Measurements from ENCODE around the gene RTN4R. TPM values are rescaled to one million over a fixed set of nuclear protein-coding genes. Genes with fewer than 3 reads are reported as not detected.

RTN4R gene
- total and polyA plus RNA-seq, 2 of the 4 experiments (the other 2 are of a cell fraction) = 0.18 to 0.94 TPM

- Histone ChIP-seq H3K56ac (ENCODE audit: extremely low read depth, insufficient read depth, low read length) (no peak overlapping the region), H2AK5ac (ENCODE audit: low read depth, low read length) (no peak overlapping the region), H3K4me1 (ENCODE audit: control insufficient read depth, insufficient read depth, low read length) (no peaks in the 10 kb centered on the region), H3K36me3 (ENCODE audit: control insufficient read depth, insufficient read depth, low read length) (no peaks in the 10 kb centered on the region), H3K27ac (ENCODE audit: insufficient read depth, low read length) (no peak overlapping the region), H2BK5ac (ENCODE audit: low read depth, low read length, poor library complexity, severe bottlenecking) (no peak overlapping the region), H4K91ac (ENCODE audit: insufficient read depth, low read depth, low read length) (no peak overlapping the region), H3K14ac (replicated peaks; ENCODE audit: low read depth, low read length) (no peak overlapping the region), H3K23ac (ENCODE audit: low read depth, low read length) (no peak overlapping the region), H3K9me1 (ENCODE audit: insufficient read depth, low read length) (peaks cover 4% of the 10 kb centered on the region; the same call in 1 of the 2 replicates), H3K9me3 (ENCODE audit: control insufficient read depth, insufficient read depth, low read length) (no peaks in the 10 kb centered on the region), H3K27me3 (ENCODE audit: control insufficient read depth, insufficient read depth, low read length) (peaks cover 10% of the 10 kb centered on the region; the same call in 1 of the 2 replicates), H3K4me3 (ENCODE audit: insufficient read depth, low read depth, low read length) (no peak overlapping the region), H4K8ac (ENCODE audit: low read depth in 2 of 2, low read length in 2 of 2) (no peak overlapping the region), H2BK15ac (ENCODE audit: low read depth, low read length) (no peak overlapping the region), H3K18ac (ENCODE audit: low read depth, low read length) (no peak overlapping the region), H2AFZ (replicated peaks; ENCODE audit: low read length, poor library complexity) (peak overlapping the region; percentile 24), H2BK20ac (ENCODE audit: low read depth, low read length) (no peak overlapping the region), H3K4ac (ENCODE audit: low read depth, low read length) (no peak overlapping the region), H4K20me1 (ENCODE audit: insufficient read depth, low read length) (no peaks in the 10 kb centered on the region), H2AK9ac (replicated peaks; ENCODE audit: low read depth, low read length, poor library complexity) (no peak overlapping the region), H3K4me2 (ENCODE audit: low read depth, low read length) (no peak overlapping the region), H3K9ac (ENCODE audit: low read depth, low read length) (no peak overlapping the region), H3K79me1 (ENCODE audit: low read depth in 1 of 2, low read length in 2 of 2) (no peaks in the 10 kb centered on the region; a peak in 1 of 4 replicates), H4K5ac (ENCODE audit: low read depth, low read length) (no peak overlapping the region), H2BK120ac (ENCODE audit: low read depth, low read length) (no peak overlapping the region)
- dilution Hi-C loops (cut with HindIII; ENCODE audit: low sequenced_read_pairs, unreplicated experiment) = no loop called here
- DNase-seq (no peak), ATAC-seq (ENCODE audit: low read depth) (no peak)
- ChIA-PET POLR2A (ENCODE audit: unreplicated experiment) (no interaction called here), CTCF (no interaction called here)
- no TSS peak for BruUV-seq (replicated peaks)
- in situ Hi-C loops (cut with MboI; ENCODE audit: low sequenced_read_pairs) = no loop called here
- TF ChIP-seq RFX5 (IDR thresholded peaks at IDR 0.05; ENCODE audit: low read depth, low read length) (no peak), NFE2L2 (IDR thresholded peaks at IDR 0.05; ENCODE audit: low read depth, low read length) (no peak), MAZ (IDR thresholded peaks at IDR 0.05; ENCODE audit: borderline replicate concordance, low read depth, low read length) (no peak), USF2 (IDR thresholded peaks at IDR 0.05; ENCODE audit: low read depth, low read length) (no peak), SMC3 (IDR thresholded peaks at IDR 0.05; ENCODE audit: low read depth, low read length) (no peak), RCOR1 (IDR thresholded peaks at IDR 0.05; ENCODE audit: insufficient replicate concordance, low read length) (no peak), FOS (IDR thresholded peaks at IDR 0.05; ENCODE audit: low read depth, low read length) (no peak), ELK1 (IDR thresholded peaks at IDR 0.05; ENCODE audit: borderline replicate concordance, low read depth, low read length) (no peak), MXI1 (IDR thresholded peaks at IDR 0.05; ENCODE audit: borderline replicate concordance, low read depth, low read length) (no peak), BHLHE40 (IDR thresholded peaks at IDR 0.05; ENCODE audit: low read depth, low read length) (no peak), POLR2A (IDR thresholded peaks at IDR 0.05; ENCODE audit: low read depth, low read length) (no peak), CHD1 (IDR thresholded peaks at IDR 0.05; ENCODE audit: low read depth, low read length) (no peak)
- 66% methylated on average over 13 of the region's 27 CpGs; no CpG with 5 or more reads in 1 of the 2 experiments for WGBS, 2 experiments (ENCODE audit: extremely low coverage in 2 of 2, insufficient read length in 1 of 2)
- intact Hi-C loops (cut with micrococcal nuclease) = loop anchor here (2.0 kb wide), 1 partner anchor 26 kb away; no protein-coding TSS in a partner anchor
These were observed 55.1 kb downstream of the RTN4R start for GRCh38 chr22:20212754-20213699.

Data from IMR-90 (cell line).